Measurements from ENCODE around the gene CARMIL1.

The CARMIL1 gene

GRCh38 chr6:25619217-25619616 is 340.0 kb downstream of the CARMIL1 start:
- no peak for DNase-seq (ENCODE audit: insufficient read length, low spot score)
- FAIRE-seq, result no peak
- TF ChIP-seq PAX5 (IDR thresholded peaks at IDR 0.05; ENCODE audit: insufficient read depth, low read length, severe bottlenecking), result no peak
- TF ChIP-seq SPI1 (IDR thresholded peaks at IDR 0.05; ENCODE audit: low read depth, low read length), result 0 out of 2 replicates have a peak, but pooled peaks have one; percentile 9

- DNase-seq (ENCODE audit: insufficient read length, low spot score) (no peak), FAIRE-seq (no peak)
- TF ChIP-seq POLR2A (IDR thresholded peaks at IDR 0.05; ENCODE audit: low read depth, low read length) (no peak), TAF1 (IDR thresholded peaks at IDR 0.05; ENCODE audit: low read depth, low read length) (no peak), POLR2AphosphoS5 (IDR thresholded peaks at IDR 0.05; ENCODE audit: low read depth, low read length) (no peak), SPI1 (IDR thresholded peaks at IDR 0.05; ENCODE audit: low read depth, low read length) (no peak)
Observed at GRCh38 chr6:25620391-25620790, 341.2 kb downstream of the CARMIL1 start.

- no peak for FAIRE-seq
- TF ChIP-seq TAF1 (IDR thresholded peaks at IDR 0.05; ENCODE audit: low read depth, low read length) (no peak), PAX5 (IDR thresholded peaks at IDR 0.05; ENCODE audit: insufficient read depth, low read length, severe bottlenecking) (no peak), POLR2A (IDR thresholded peaks at IDR 0.05; ENCODE audit: low read depth, low read length) (no peak), SPI1 (IDR thresholded peaks at IDR 0.05; ENCODE audit: low read depth, low read length) (no peak), POLR2AphosphoS5 (IDR thresholded peaks at IDR 0.05; ENCODE audit: low read depth, low read length) (no peak), POU2F2 (IDR thresholded peaks at IDR 0.05; ENCODE audit: low read depth, low read length) (no peak)
- DNase-seq (ENCODE audit: insufficient read length, low spot score), result no peak
Observed at GRCh38 chr6:25623065-25623464, 343.9 kb downstream of the CARMIL1 start.

GRCh38 chr6:25623879-25624278 is 344.7 kb downstream of the CARMIL1 start:
- DNase-seq (ENCODE audit: insufficient read length, low spot score) (no peak), FAIRE-seq (no peak)
- TF ChIP-seq SPI1 (IDR thresholded peaks at IDR 0.05; ENCODE audit: low read depth, low read length) (no peak), POU2F2 (IDR thresholded peaks at IDR 0.05; ENCODE audit: low read depth, low read length) (no peak), TAF1 (IDR thresholded peaks at IDR 0.05; ENCODE audit: low read depth, low read length) (no peak), POLR2AphosphoS5 (IDR thresholded peaks at IDR 0.05; ENCODE audit: low read depth, low read length) (no peak), PAX5 (IDR thresholded peaks at IDR 0.05; ENCODE audit: insufficient read depth, low read length, severe bottlenecking) (no peak), POLR2A (IDR thresholded peaks at IDR 0.05; ENCODE audit: low read depth, low read length) (no peak)

GRCh38 chr6:25627001-25627400 is 347.8 kb downstream of the CARMIL1 start:
- TF ChIP-seq POU2F2 (IDR thresholded peaks at IDR 0.05; ENCODE audit: low read depth, low read length) (no peak), POLR2A (IDR thresholded peaks at IDR 0.05; ENCODE audit: low read depth, low read length) (no peak), PAX5 (IDR thresholded peaks at IDR 0.05; ENCODE audit: insufficient read depth, low read length, severe bottlenecking) (no peak), TAF1 (IDR thresholded peaks at IDR 0.05; ENCODE audit: low read depth, low read length) (no peak), SPI1 (IDR thresholded peaks at IDR 0.05; ENCODE audit: low read depth, low read length) (no peak), POLR2AphosphoS5 (IDR thresholded peaks at IDR 0.05; ENCODE audit: low read depth, low read length) (no peak)
- FAIRE-seq, result no peak

GRCh38 chr6:25628471-25629197 is 349.5 kb downstream of the CARMIL1 start:
- FAIRE-seq (no peak), DNase-seq (ENCODE audit: insufficient read length, low spot score) (no peak)
- no peak for TF ChIP-seq SPI1 (IDR thresholded peaks at IDR 0.05; ENCODE audit: low read depth, low read length)
- no peak for TF ChIP-seq POLR2A (IDR thresholded peaks at IDR 0.05; ENCODE audit: low read depth, low read length)
- no peak for TF ChIP-seq TAF1 (IDR thresholded peaks at IDR 0.05; ENCODE audit: low read depth, low read length)

More at GRCh38 chr6:25627001-25627400, 347.8 kb downstream of the CARMIL1 start:
- DNase-seq (ENCODE audit: insufficient read length, low spot score), result no peak

- FAIRE-seq, result no peak
- no peak for DNase-seq (ENCODE audit: insufficient read length, low spot score)
- TF ChIP-seq TAF1 (IDR thresholded peaks at IDR 0.05; ENCODE audit: low read depth, low read length) (no peak), POLR2A (IDR thresholded peaks at IDR 0.05; ENCODE audit: low read depth, low read length) (no peak), POU2F2 (IDR thresholded peaks at IDR 0.05; ENCODE audit: low read depth, low read length) (no peak), POLR2AphosphoS5 (IDR thresholded peaks at IDR 0.05; ENCODE audit: low read depth, low read length) (no peak), PAX5 (IDR thresholded peaks at IDR 0.05; ENCODE audit: insufficient read depth, low read length, severe bottlenecking) (no peak), SPI1 (IDR thresholded peaks at IDR 0.05; ENCODE audit: low read depth, low read length) (no peak)
Observed at GRCh38 chr6:25629198-25629576, 350.0 kb downstream of the CARMIL1 start.

GRCh38 chr6:25630508-25631278 is 351.5 kb downstream of the CARMIL1 start:
- no peak for TF ChIP-seq TAF1 (IDR thresholded peaks at IDR 0.05; ENCODE audit: low read depth, low read length)
- TF ChIP-seq SPI1 (IDR thresholded peaks at IDR 0.05; ENCODE audit: low read depth, low read length), result no peak
- TF ChIP-seq PAX5 (IDR thresholded peaks at IDR 0.05; ENCODE audit: insufficient read depth, low read length, severe bottlenecking), result no peak
- no peak for TF ChIP-seq POU2F2 (IDR thresholded peaks at IDR 0.05; ENCODE audit: low read depth, low read length)
- TF ChIP-seq POLR2A (IDR thresholded peaks at IDR 0.05; ENCODE audit: low read depth, low read length), result no peak
- TF ChIP-seq POLR2AphosphoS5 (IDR thresholded peaks at IDR 0.05; ENCODE audit: low read depth, low read length), result no peak
- FAIRE-seq, result no peak
- no peak for DNase-seq (ENCODE audit: insufficient read length, low spot score)

- TF ChIP-seq POLR2A (IDR thresholded peaks at IDR 0.05; ENCODE audit: low read depth, low read length), result no peak
- no peak for TF ChIP-seq SPI1 (IDR thresholded peaks at IDR 0.05; ENCODE audit: low read depth, low read length)
- TF ChIP-seq TAF1 (IDR thresholded peaks at IDR 0.05; ENCODE audit: low read depth, low read length), result no peak
- TF ChIP-seq PAX5 (IDR thresholded peaks at IDR 0.05; ENCODE audit: insufficient read depth, low read length, severe bottlenecking), result no peak
- no peak for TF ChIP-seq POU2F2 (IDR thresholded peaks at IDR 0.05; ENCODE audit: low read depth, low read length)
- no peak for TF ChIP-seq POLR2AphosphoS5 (IDR thresholded peaks at IDR 0.05; ENCODE audit: low read depth, low read length)
- no peak for DNase-seq (ENCODE audit: insufficient read length, low spot score)
- FAIRE-seq, result no peak
Observed at GRCh38 chr6:25635886-25636317, 356.7 kb downstream of the CARMIL1 start.
